ENCODE results near the gene GPLD1.
"Not testable (repeated sequence)": the region's sequence is repeated elsewhere in the genome, so short reads cannot be mapped to it uniquely, and the experiment has no call there.

The GPLD1 gene

GRCh38 chr6:24451581-24452388, 37.6 kb downstream of the GPLD1 start:
- DNase-seq = no peak

- no peak for DNase-seq
Observed at GRCh38 chr6:24448828-24449525, 40.4 kb downstream of the GPLD1 start.

GRCh38 chr6:24448396-24448795, 41.0 kb downstream of the GPLD1 start:
- DNase-seq = no peak

GRCh38 chr6:24446670-24447069, 42.7 kb downstream of the GPLD1 start:
- DNase-seq = no peak

- no peak for DNase-seq
Observed at GRCh38 chr6:24445704-24446103, 43.7 kb downstream of the GPLD1 start.

- no peak for DNase-seq
Observed at GRCh38 chr6:24444588-24444987, 44.8 kb downstream of the GPLD1 start.

GRCh38 chr6:24441599-24441904, 47.8 kb downstream of the GPLD1 start:
- DNase-seq = no peak

GRCh38 chr6:24440897-24441598, 48.3 kb downstream of the GPLD1 start:
- DNase-seq = no peak

GRCh38 chr6:24439858-24440539, 49.4 kb downstream of the GPLD1 start:
- no peak for DNase-seq

GRCh38 chr6:24436979-24437378, 52.4 kb downstream of the GPLD1 start:
- no peak for DNase-seq

- no peak for DNase-seq
Observed at GRCh38 chr6:24432611-24433010, 56.8 kb downstream of the GPLD1 start.

GRCh38 chr6:24431045-24431451, 58.3 kb downstream of the GPLD1 start:
- peak; percentile 62 for DNase-seq

- DNase-seq = no peak
Observed at GRCh38 chr6:24430086-24430485, 59.3 kb downstream of the GPLD1 start.

GRCh38 chr6:24429146-24429545, 60.2 kb downstream of the GPLD1 start:
- no peak for DNase-seq

GRCh38 chr6:24428615-24429014, 60.8 kb downstream of the GPLD1 start:
- DNase-seq = no peak

GRCh38 chr6:24426729-24427446, 62.5 kb downstream of the GPLD1 start:
- no peak for DNase-seq

GRCh38 chr6:24425091-24425490, 64.3 kb downstream of the GPLD1 start:
- no peak for DNase-seq

GRCh38 chr6:24419526-24419925, 69.9 kb downstream of the GPLD1 start:
- DNase-seq = no peak

GRCh38 chr6:24415753-24416152, 73.6 kb downstream of the GPLD1 start:
- no peak for DNase-seq

- DNase-seq = not testable (repeated sequence)
Observed at GRCh38 chr6:24414531-24414930, 74.8 kb downstream of the GPLD1 start.

- no peak for DNase-seq
Observed at GRCh38 chr6:24412294-24412693, 77.1 kb downstream of the GPLD1 start.

- DNase-seq = no peak
Observed at GRCh38 chr6:24410622-24411021, 78.8 kb downstream of the GPLD1 start.

Data from NCI-H748 treated with DMSO at 0.1 percent for 48 hours (cell line).